ENCODE results near the gene MZF1.
"Not testable (repeated sequence)": the region's sequence is repeated elsewhere in the genome, so short reads cannot be mapped to it uniquely, and the experiment has no call there.

Gene MZF1

DNA sequence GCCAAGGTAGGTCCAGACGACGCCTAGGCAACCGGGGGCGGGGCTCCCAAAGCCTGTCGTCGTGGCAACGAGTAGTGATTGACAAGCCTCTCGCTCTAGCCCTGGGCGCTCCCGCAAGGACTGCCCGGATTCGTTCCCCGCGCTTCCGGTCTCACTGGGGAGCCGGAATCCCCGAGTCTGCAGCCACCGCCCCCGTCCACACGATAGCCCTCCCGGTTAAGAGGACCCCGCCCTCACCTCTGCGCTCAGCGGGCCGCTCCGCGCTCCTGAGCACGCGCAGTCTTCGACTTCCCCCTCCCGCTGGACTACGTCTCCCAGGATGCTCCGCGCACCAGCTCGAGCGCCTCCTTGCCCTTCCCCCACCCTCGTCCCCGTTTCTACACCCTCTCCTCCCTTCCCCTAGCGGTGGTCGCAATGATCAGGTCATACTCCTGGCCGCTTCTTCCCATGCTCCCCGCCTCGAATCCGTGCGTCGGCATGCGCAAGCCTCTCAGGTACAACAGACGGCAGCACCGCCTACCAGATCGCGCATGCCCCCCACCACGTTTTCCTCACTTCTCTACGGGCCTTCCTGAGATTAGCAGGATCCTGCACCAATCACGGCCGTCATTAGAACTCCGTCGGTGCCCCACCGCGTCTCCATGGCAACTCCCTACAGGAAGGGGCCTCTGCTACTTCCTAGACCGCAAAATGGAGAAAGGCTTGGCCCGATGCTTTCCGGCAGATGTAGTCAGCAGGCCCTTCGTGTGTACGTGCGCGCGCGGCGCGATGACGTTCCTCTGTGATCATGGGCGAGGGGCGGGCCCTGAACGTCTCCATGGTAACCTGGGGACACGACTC lies at the start of gene MZF1:
MZF1 (minus strand) TSS at position 518 of the 840 bp plus-strand sequence. CDS start 1,946 bp downstream, outside the sequence.
- peak; percentile 100 for DNase-seq

DNA sequence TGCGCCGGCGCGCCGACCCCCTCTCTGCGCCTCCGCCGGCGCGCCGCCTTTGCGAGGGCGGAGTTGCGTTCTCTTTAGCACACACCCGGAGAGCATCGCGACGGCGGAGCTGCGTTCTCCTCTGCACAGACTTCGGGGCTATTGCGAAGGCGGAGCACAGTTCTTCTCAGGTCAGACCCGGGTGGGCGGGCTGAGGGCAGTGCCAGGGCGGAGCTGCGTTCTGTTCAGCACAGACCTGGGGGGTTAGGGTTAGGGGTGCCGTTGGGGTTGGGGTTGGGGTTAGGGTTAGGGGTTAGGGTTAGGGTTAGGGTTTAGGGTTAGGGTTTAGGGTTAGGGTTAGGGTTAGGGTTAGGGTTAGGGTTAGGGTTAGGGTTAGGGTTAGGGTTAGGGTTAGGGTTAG lies 34.1 kb upstream of the MZF1 start:
- not testable (repeated sequence) for DNase-seq

DNA sequence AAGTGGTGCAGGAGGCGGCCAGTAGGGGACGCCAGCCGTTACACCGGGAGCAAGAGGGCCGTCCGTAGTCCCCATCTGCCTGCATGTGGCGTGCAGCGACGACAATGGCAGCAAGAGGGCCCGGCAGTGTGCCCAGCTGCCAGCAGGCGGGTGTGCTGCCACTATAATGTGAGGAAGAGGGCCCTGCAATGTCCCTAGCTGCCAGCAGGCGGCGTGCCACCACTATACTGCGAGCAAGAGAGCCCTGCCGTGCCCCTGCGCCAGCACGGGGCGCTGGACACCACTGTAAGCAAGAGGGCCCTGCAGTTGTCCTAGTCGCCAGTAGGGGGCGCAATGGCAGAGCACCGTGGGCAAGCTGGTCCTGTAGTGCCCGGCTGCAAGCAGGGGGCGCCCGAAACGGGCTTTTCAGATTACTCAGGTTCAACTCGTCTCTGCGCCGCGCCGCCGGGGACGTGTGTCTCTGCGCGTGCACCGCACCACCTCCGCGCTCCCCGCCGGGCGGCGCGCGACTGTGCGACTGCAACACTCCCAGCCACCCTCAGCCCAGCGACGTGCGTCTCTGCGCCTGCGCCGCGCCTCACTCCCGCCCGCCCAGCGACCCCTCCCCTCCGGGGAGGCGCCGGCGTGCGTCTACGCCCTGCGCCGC lies 33.2 kb upstream of the MZF1 start:
- not testable (repeated sequence) for DNase-seq

DNA sequence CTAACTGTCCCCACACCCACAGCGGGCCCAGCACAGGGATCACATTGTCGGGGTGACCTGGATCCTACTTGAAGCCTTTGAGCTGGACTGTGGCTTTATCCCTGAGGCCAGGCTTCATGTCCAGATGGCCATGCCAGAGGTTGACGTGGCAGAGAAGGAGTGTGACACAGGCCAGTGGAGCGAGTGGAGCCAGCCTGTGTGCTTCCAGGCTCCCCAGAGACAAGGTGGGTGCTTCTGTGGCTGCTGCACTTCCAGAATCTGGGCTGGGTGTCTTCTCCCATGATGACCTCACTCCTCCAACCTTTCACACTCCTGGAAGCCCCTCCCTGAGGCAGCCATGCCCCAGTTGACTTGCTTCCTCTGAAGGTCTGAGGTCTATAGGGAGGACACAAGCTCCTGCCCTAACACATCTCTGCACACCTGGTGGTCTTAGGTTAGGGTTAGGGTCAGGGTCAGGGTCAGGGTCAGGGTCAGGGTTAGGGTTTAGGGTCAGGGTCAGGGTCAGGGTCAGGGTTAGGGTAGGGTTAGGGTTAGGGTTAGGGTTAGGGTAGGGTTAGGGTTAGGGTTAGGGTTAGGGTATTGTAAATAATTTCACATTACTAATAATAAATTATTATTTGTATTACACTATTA lies 13.1 kb upstream of the MZF1 start:
- DNase-seq = no peak

DNA sequence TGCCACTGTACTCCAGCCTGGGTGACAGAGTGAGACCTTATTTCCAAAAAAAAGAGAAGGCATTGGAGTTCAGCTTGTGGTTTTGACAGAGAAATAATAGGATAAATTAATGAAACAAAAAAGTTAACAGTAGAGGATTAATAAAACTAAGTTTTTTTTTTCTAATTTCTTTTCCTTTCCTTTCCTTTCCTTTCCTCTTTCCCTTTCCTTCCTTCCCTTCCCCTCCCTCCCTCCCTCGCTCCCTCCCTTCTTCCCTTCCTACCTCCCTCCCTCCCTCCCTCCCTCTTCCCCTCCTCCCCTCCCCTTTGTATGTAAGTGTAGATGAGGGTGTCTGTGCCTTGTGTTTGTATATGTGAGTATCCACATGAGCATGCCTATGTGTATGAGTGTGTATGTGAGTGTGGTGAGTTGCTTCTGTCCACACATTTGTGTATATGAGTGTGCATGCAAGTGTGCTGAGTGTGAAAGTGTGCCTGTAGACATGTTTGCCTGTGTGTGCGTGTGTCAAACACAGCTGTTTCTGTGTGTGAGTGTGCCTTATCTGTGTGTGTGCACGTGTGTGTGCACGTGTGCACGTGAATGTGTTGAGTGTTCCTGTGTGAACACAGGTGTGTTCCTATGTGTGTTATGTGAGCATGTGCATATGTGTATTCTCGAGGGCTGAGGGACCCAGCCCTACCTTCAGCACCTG lies 12.5 kb upstream of the MZF1 start:
- DNase-seq = no peak

DNA sequence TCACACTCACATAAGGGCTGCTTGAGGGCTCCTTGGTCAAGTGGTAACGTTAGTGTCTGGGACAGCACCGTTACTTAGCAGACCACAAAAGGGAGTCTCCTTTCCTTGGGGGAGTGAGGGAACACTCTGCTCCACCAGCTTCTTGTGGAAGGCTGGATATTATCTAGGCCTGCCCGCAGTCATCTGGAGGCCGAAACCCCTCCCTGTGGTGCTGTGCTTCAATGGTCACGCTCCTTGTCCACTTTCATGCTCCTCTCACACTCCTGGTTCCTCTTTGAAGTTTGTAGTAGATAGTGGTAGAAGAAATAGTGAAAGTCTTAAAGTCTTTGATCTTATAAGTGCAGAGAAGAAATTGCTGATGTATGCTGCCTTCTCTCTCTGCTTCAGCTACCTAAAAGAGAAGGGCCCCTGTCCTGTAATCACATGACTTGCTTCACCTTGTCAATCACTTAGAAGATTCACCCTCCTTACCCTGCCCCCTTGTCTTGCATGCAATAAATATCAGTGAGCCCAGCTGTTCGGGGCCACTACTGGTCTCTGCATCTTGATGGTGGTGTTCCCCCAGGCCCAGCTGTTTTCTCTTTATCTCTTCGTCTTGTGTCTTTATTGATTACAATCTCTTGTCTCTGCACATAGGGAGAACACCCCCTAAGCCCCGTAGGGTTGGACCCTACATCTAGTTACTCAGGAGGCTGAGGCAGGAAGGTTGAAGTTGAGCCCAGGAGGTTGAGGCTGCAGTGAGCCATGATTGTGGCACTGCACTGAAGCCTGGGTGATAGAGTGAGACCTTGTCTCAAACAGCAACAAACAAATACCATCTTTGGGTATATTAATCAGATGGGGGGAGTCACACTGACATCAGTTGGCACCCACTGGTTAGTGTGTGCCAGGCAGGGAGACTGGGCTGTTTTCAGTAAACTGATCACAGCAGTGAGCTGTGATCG lies 11.6 kb upstream of the MZF1 start:
- no peak for DNase-seq

DNA sequence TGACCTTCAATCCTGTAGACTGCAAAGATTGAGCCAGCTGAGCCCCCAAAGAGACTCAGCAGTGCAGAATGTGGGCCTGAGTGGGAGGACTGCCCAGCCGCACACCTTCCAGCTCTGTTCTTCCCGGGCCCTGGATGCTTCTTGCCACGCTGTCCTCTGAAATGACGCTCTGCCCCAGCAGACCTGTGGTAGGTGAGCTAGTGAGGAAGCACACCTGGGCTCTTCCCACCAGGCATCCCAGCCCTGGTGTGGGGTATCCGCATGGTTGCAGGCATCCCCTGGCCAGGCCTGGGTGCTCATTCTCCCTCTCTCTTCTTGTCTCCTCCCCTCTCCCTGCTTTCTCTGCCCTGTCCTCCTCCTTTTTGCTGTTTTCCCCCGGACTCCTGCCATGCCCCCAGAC lies 9.8 kb upstream of the MZF1 start:
- DNase-seq = no peak

DNA sequence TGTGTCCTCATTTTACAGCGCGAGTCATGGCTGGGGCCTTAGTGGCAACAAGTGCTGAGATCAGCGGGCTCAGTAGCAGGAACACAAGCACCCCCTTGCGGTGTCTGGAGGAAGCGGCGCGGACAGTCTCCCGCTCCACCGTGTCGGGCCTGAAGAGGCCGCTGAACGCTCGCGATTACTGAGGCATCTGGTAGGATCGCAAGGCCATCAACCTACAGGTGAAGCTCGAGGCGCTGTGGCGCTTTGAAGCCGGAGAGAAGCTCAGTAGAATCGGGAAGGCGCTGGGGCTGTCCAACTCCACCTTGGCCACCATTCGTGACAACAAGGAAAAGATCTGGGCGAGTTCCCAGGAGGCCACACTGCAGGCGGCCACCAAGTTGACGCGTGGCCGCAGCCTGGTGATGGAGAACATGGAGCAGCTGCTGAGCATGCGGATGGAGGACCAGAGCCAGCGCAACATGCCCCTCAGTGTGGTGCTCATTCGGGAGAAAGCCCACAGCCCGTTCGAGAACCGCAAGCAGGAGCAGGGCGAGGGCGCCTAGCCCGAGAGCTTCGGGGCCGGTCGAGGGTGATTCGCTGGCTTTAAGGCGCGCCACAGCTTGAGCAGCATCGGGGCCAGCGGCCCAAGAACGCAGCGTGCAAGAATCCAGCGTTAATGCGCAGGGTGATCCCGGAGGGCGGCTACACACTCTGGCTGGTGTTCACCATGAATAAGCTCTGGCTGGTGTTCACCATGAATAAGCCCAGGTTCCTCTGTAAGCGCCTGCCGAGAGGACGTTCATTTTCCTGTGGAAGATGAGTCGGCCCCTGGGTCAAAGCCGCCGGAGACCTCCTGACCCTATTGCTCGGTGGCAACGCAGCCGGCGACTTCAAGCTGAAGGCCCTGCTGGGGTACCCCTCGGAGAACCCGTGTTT lies 8.3 kb upstream of the MZF1 start:
- DNase-seq = peak; percentile 90

DNA sequence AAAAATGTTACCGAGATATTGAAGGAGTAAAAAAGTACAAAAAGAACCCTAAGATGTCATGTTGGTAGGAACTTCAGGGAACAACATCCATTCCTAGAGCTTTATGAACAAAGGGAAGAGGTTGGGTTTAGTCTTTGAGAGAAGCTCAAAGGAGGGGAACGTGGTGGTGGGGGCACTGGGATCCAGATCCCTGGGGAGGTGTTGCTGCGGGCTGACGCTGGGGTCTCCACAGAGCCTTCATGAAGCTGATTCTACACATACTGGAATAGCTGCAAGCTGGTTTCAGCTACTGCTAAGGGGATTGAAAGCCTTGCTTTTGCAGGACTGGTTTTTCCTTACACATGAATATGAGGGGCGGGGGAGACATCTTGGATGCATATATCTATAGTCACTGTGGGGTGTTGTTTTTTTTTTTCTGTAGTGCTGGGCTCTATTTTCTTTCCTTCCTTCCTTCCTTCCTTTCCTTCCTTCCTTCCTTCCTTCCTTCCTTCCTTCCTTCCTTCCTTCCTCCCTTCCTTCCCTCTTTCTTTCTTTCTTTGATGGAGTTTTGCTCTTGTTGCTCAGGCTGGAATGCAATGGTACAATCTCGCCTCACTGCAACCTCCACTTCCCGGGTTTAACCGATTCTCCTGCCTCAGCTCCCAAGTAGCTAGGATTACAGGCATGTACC lies 6.5 kb upstream of the MZF1 start:
- DNase-seq = no peak

DNA sequence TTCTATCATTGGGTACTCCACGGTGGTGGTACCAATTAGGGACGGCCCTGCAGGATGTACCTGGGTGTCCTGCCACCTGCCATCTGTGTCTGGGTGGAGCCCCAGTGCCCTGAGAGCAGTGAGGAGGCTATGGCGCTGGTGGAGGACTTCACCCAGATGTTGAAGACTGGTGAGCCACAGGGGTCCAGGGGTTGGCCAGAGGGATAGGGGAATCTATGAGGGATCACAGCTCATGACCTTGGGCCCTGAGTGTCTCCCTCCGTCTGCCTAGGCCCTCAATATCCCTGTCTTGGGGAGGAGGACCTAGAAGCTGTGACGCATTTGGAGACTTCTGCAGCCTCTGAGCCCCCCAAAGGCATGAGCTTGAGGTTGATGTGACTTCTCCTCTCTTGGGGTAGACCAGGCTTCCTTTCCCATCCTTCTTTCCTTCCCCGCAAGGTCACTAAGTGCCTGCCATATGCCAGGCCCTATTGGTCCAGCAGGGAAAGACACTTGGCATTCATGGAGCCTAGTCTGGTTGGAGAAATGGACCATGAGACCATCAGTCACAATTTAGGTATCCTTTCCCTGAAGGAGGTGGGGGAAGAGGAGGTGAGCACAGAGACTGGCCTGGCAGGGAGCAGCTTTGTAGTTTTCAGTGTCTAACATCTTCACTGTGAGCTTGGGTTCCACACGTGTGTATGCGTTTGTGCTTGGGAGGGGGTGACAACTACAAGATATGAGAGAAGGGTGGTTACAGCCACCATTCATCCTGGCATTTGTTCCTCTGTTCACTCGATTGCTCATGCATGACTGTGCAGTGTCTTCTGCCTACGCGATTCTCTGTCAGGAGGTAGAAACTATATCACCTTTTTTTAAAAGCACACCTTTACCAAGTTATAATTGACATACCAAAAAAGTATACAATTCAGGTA lies 5.1 kb upstream of the MZF1 start:
- no peak for DNase-seq

DNA sequence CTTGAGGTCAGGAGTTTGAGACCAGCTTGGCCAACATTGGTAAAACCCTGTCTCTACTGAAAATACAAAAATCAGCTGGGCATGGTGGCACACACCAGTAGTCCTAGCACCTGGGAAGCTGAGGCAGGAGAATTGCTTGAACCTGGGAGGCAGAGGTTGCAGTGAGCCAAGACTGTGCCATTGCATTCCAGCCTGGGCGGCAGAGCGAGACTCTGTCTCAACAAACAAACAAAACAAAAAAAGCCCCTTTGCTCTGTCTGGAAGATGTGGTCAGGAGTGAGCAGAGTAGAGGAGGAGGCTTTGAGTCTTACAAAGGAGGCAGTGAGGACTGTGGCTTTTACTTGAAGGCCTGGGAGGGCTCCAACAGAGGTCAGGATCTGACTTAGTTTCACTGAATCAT lies 4.4 kb upstream of the MZF1 start:
- not testable (repeated sequence) for DNase-seq

DNA sequence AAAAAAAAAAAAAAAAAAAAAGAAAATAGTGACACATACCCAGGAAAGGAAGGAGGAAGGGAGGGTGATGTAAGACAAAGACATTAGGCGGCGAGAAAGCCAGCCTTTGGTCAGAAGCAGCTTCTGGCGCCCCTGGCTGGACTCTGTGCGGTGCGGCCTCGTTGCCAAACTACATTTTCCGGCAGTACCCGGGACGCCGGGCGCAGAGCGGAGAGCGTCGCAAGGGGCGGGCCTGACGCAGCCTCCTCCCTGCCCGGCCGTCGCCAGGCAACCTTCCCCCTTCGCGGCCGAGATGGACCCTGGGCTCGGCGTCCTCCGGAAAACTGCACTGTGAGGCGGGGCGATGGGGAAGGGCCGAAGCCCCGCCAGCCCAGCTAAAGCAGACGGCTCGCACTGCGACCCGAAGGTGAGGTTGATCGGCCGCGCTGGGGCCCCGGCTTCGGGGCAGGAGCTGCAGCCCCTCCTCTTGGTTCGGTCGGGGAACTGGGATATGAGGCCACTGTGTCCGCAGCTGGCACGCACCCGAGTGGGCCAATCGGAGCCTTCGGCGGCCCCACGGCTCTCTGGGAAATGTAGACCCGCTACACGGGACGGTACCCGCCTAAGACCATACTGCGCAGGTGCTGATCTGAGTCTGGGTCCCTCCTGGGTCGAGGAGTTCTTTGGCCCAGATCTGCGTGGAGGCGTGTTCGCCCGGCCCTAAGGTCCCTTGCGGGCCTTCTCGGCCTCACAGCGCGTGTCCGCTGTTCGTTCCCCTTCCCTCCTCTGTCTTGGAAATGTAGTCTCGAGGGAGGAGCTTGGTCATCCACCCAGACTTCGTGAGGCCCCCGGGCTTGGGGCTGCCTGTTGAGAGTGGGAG lies 2.3 kb upstream of the MZF1 start:
- peak; percentile 69 for DNase-seq

DNA sequence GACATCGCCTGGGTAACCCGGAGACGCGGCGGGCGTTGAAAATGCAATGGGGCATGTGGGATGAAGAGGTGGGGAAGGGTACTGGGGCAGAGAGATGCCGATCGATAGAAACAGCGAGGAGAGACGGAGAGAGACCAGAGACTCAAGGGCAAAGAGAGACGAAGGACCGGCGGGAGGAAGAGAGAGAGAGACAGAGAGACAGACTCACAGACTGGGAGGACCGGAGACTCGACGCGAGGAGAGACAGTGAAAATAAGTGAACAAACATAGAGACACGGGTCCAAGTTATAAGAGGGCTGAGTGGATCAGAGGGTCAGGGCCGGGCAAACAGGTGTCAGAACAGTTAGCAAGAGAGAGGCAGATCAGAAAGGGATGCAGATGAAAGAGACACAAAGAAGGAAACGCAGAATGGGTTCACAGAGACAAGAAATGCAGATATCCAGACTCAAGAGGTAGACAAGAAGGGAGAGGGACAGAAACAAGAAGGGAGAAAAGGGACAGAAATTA lies 576 bp upstream of the MZF1 start:
- DNase-seq = no peak

DNA sequence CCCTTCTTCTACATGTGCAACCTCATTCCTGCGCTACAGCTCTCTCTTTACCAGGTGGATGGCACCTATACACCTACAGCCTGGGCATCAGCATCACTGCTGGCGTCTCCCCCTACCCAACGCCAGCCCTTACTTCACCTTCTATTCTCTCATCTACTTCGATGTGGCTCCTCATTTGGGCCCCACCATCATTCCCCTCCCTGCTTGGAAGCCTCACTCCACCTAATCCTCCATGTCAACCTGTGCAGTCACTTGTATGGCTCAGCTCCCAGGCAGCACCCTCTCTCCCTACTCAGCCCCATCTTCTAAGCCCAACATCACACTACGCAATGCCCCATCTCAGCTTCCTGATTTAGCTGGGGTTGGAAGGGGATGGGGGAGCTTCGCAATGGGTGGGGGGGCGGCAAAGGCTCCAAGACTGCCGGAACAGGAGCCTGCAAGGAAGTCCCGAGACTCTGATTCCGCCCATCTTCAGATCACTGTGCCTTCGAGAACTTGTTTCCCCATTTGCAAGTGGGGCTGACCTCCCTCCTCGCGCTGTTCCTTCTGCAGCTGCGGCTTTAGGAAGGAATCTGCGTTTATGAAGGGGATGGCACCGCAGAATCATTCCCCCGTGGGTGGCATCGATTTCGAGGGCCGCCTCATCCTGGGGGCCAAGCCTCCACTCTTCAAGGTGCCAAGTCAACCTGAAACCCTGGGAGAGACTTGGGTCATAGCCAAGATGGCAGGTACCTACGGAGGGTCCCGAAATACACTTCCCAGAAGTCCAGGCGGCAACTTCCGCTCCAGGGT lies 913 bp downstream of the MZF1 start:
- no peak for DNase-seq

DNA sequence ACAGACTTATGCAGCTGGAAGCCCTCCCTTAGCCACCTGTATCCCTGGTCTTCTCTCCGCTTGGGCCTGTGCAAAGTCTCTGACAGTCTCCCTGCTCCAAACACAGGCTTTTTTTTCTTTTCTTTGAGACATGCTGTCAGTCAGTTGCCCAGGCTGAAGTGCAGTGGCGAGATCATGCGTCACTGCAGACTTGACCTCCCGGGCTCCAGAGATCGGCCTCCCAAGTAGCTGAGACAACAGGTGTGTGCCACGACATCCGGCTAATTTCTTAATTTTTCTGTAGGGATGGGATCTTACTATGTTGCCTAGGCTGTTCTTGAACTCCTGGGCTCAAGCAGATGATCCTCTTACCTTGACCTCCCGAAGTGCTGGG lies 1.6 kb downstream of the MZF1 start:
- no peak for DNase-seq

DNA sequence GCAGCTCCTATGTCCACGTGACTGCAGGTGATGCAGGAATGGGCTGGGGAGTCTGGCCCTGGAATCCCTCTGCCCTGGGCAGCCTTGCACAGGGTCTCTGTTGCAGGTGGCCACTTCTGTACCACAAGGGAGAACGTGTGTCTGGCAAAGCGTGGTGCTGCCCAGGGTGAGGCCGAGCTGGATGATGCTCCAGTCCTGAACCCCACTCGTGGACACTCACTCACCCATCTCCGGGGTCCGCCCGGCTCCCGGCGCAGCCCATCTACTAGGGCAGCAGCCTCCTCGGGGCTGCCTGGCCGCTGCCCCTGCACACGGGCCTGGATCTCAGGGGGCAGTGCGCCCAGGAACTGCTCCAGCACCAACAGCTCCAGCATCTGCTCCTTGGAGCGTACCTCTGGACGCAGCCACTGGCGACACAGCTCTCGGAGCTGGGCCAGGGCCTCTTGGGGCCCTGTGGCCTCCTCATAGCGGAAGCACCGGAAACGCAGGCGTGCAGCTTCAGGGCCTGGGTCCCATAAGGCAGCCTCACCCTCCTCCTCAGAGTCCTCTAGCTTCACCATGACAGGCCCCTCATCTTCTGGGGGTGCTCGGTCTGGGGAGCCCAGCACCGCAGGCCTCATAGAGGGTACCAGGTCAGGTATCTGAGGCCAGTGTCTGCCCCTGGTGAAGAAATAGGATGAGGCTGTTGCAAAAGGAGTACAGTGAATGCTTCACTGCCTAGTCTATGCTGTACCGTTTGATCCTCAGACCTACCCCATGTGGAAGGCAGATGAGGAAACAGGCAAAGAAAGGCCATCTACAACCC lies 2.2 kb downstream of the MZF1 start:
- no peak for DNase-seq
